Measurements from ENCODE around the gene CRACR2A. TPM values are rescaled to one million over a fixed set of nuclear protein-coding genes. Genes with fewer than 3 reads are reported as not detected.

The CRACR2A gene
- total and polyA plus RNA-seq, 2 of the 4 experiments (the other 2 are of a cell fraction), result 0.54 to 0.60 TPM

- no peak overlapping the region for H2AFZ ChIP-seq (replicated peaks; ENCODE audit: low read length, poor library complexity)
- H4K5ac ChIP-seq (ENCODE audit: low read depth, low read length), result no peak overlapping the region
- no peaks in the 10 kb centered on the region for H3K79me1 ChIP-seq (ENCODE audit: low read depth in 1 of 2, low read length in 2 of 2)
- H3K27me3 ChIP-seq (ENCODE audit: control insufficient read depth, insufficient read depth, low read length), result peaks cover 15% of the 10 kb centered on the region
- no peak overlapping the region for H3K14ac ChIP-seq (replicated peaks; ENCODE audit: low read depth, low read length)
- H3K27ac ChIP-seq (ENCODE audit: insufficient read depth, low read length), result no peak overlapping the region
- in situ Hi-C loops (cut with MboI; ENCODE audit: low sequenced_read_pairs) (no loop called here), intact Hi-C loops (cut with micrococcal nuclease) (no loop called here), dilution Hi-C loops (cut with HindIII; ENCODE audit: low sequenced_read_pairs, unreplicated experiment) (no loop called here)
- H4K8ac ChIP-seq (ENCODE audit: low read depth in 2 of 2, low read length in 2 of 2), result no peak overlapping the region
- no TSS peak for BruUV-seq (replicated peaks)
- H2BK5ac ChIP-seq (ENCODE audit: low read depth, low read length, poor library complexity, severe bottlenecking), result no peak overlapping the region
- H3K23ac ChIP-seq (ENCODE audit: low read depth, low read length), result no peak overlapping the region
- no peak overlapping the region for H2AK9ac ChIP-seq (replicated peaks; ENCODE audit: low read depth, low read length, poor library complexity)
- POLR2A ChIA-PET (ENCODE audit: unreplicated experiment), result no interaction called here
- no peaks in the 10 kb centered on the region for H3K9me3 ChIP-seq (ENCODE audit: control insufficient read depth, insufficient read depth, low read length)
- ATAC-seq (ENCODE audit: low read depth) (no peak), DNase-seq (no peak)
- H3K4me3 ChIP-seq (ENCODE audit: insufficient read depth, low read depth, low read length), result no peak overlapping the region
- no peak for TF ChIP-seq BHLHE40 (IDR thresholded peaks at IDR 0.05; ENCODE audit: low read depth, low read length)
- TF ChIP-seq RFX5 (IDR thresholded peaks at IDR 0.05; ENCODE audit: low read depth, low read length), result no peak
- no peak for TF ChIP-seq ELK1 (IDR thresholded peaks at IDR 0.05; ENCODE audit: borderline replicate concordance, low read depth, low read length)
- TF ChIP-seq MAZ (IDR thresholded peaks at IDR 0.05; ENCODE audit: borderline replicate concordance, low read depth, low read length), result no peak
- no peak for TF ChIP-seq USF2 (IDR thresholded peaks at IDR 0.05; ENCODE audit: low read depth, low read length)
- no peak for TF ChIP-seq RAD21 (IDR thresholded peaks at IDR 0.05; ENCODE audit: low read length)
- no peak for TF ChIP-seq CTCF (conservative IDR thresholded peaks at IDR 0.05; ENCODE audit: low read depth, low read length)
- no peak for TF ChIP-seq CHD1 (IDR thresholded peaks at IDR 0.05; ENCODE audit: low read depth, low read length)
- TF ChIP-seq RCOR1 (IDR thresholded peaks at IDR 0.05; ENCODE audit: insufficient replicate concordance, low read length), result no peak
- TF ChIP-seq MXI1 (IDR thresholded peaks at IDR 0.05; ENCODE audit: borderline replicate concordance, low read depth, low read length), result no peak
- no peak for TF ChIP-seq SMC3 (IDR thresholded peaks at IDR 0.05; ENCODE audit: low read depth, low read length)
- TF ChIP-seq NFE2L2 (IDR thresholded peaks at IDR 0.05; ENCODE audit: low read depth, low read length), result no peak
- no peak for TF ChIP-seq POLR2A (IDR thresholded peaks at IDR 0.05; ENCODE audit: low read depth, low read length)
- H3K56ac ChIP-seq (ENCODE audit: extremely low read depth, insufficient read depth, low read length), result no peak overlapping the region
- no peak overlapping the region for H3K4me2 ChIP-seq (ENCODE audit: low read depth, low read length)
- H3K4ac ChIP-seq (ENCODE audit: low read depth, low read length), result no peak overlapping the region
- H4K20me1 ChIP-seq (ENCODE audit: insufficient read depth, low read length), result no peaks in the 10 kb centered on the region
- no peak overlapping the region for H2BK20ac ChIP-seq (ENCODE audit: low read depth, low read length)
- no peaks in the 10 kb centered on the region for H3K4me1 ChIP-seq (ENCODE audit: control insufficient read depth, insufficient read depth, low read length)
- H3K36me3 ChIP-seq (ENCODE audit: control insufficient read depth, insufficient read depth, low read length), result no peaks in the 10 kb centered on the region
- H3K9ac ChIP-seq (ENCODE audit: low read depth, low read length), result no peak overlapping the region
- H4K91ac ChIP-seq (ENCODE audit: insufficient read depth, low read depth, low read length), result no peak overlapping the region
- no peak overlapping the region for H3K18ac ChIP-seq (ENCODE audit: low read depth, low read length)
- WGBS, 2 experiments (ENCODE audit: extremely low coverage in 2 of 2, insufficient read length in 1 of 2), result no CpG with 5 or more reads among the region's 1 CpG
- no peak overlapping the region for H2BK120ac ChIP-seq (ENCODE audit: low read depth, low read length)
- CTCF ChIA-PET, result no interaction called here
- no peaks in the 10 kb centered on the region for H3K9me1 ChIP-seq (ENCODE audit: insufficient read depth, low read length)
- H2BK15ac ChIP-seq (ENCODE audit: low read depth, low read length), result no peak overlapping the region
- H2AK5ac ChIP-seq (ENCODE audit: low read depth, low read length), result no peak overlapping the region
Observed at GRCh38 chr12:3715999-3716398, 36.9 kb downstream of the CRACR2A start.

All from IMR-90 (cell line).